Coronary artery (tissue), 2 donors: ENCODE results near the gene NPSR1.

Experiments
- DNase-seq: peaks from one replicate; pipeline ENCODE4 v3.0.0-alpha.2; 2017; ENCODE audit warnings: low spot score
- H3K27ac ChIP-seq, 2 donors: fragments of 200-600 bp; sonication (generic); one replicate each; pipeline ENCODE4 v1.5.1; 2016 to 2019
- H3K4me3 ChIP-seq: fragments of 200-600 bp; sonication (generic); 2 replicates; pipeline ENCODE4 v1.5.1; 2016; ENCODE audit warnings: mild to moderate bottlenecking, moderate library complexity
- CTCF ChIP-seq: fragments of 200-600 bp; sonication (generic); IDR thresholded peaks from one replicate; pipeline ENCODE4 v1.5.1; 2019; ENCODE audit warnings: antibody characterized with exemption

Gene NPSR1

GRCh38 chr7:34673066-34673465 lies 15.0 kb downstream of the NPSR1 start:
- no peak for TF ChIP-seq CTCF
- H3K4me3 ChIP-seq = no peak overlapping the region
- H3K27ac ChIP-seq = no peak overlapping the region
- DNase-seq = no peak

- H3K27ac ChIP-seq = no peak overlapping the region
- TF ChIP-seq CTCF = no peak
- DNase-seq = no peak
- no peak overlapping the region for H3K4me3 ChIP-seq
Measured at GRCh38 chr7:34675749-34676374, 17.8 kb downstream of the NPSR1 start.

- no peak for TF ChIP-seq CTCF
- H3K4me3 ChIP-seq = no peak overlapping the region
- no peak overlapping the region for H3K27ac ChIP-seq
- DNase-seq = no peak
Measured at GRCh38 chr7:34677491-34677890, 19.5 kb downstream of the NPSR1 start.

GRCh38 chr7:34687529-34687928 lies 29.5 kb downstream of the NPSR1 start:
- DNase-seq = no peak
- Histone ChIP-seq H3K27ac (no peak overlapping the region), H3K4me3 (no peak overlapping the region)
- TF ChIP-seq CTCF = no peak

GRCh38 chr7:34696415-34696814 lies 38.4 kb downstream of the NPSR1 start:
- no peak for TF ChIP-seq CTCF
- H3K4me3 ChIP-seq = no peak overlapping the region
- H3K27ac ChIP-seq = no peak overlapping the region
- DNase-seq = no peak

- no peak for DNase-seq
- Histone ChIP-seq H3K27ac (no peak overlapping the region), H3K4me3 (no peak overlapping the region)
- TF ChIP-seq CTCF = no peak
Measured at GRCh38 chr7:34709771-34710170, 51.8 kb downstream of the NPSR1 start.

GRCh38 chr7:34718867-34719266 lies 60.8 kb downstream of the NPSR1 start:
- Histone ChIP-seq H3K27ac (no peak overlapping the region), H3K4me3 (no peak overlapping the region)
- TF ChIP-seq CTCF = no peak
- DNase-seq = no peak
